GM21529 (cell line): ENCODE results near the gene KIAA1328.

Experiments
- ATAC-seq: cut with Tn5 transposase; IDR thresholded peaks from one replicate; pipeline ENCODE4 v1.9.1; 2021; ENCODE audit not compliant: unreplicated experiment

KIAA1328 gene

DNA sequence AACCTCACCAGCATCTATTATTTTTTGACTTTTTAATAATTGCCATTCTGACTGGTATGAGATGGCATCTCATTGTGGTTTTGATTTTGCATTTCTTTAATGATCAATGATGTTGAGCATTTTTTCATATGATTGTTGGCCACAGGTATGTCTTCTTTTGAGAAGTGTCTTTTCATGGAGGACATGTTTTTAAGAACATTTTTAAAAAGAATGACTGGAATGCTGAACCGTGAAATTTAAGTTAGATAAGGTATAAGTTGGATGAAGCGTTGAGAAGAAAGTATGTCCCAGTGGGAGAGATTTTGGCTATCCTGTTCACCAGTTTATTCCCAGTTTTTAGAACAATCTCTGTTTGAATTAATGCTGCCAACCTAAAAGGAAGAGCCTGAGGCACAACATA, 370.8 kb downstream of the KIAA1328 start:
- ATAC-seq, result no peak

DNA sequence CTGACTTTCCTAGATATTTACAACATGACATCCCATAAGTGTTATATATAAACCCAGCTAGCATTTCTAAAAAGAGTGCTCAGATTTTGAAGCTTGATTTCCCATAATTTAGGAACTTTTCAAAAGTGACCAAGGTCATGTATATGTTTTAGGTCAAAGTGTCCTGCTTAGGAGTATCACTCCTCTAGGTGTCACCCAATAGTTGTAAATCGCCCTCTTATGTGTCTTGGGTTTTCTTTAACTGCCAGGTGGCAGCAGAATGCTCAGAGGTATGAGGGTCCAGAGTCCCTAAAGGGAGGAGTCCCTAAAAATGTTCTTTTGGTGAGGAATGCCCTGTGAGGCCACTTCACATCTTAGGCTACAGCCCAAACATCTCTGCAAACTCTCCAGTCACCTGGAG, 378.4 kb downstream of the KIAA1328 start:
- ATAC-seq, result no peak

DNA sequence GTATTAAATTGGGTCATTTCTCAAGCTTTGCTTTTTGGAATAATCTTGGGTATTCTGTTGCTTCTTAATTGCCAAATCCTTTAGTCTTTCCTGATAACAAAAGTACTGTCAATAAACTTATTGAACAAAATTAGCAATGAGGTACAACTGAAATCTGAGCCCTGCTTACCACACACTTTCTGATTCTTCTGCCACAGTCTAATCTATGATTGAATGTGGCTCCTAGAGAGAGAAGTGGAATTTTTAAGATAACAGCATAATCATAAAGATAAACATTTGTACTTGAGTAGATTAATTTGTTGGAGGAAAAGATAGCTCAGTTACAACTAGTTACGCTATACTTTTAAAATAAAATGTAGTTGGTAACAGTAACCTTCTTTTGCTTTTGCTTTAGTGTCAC, 381.9 kb downstream of the KIAA1328 start:
- ATAC-seq, result no peak

DNA sequence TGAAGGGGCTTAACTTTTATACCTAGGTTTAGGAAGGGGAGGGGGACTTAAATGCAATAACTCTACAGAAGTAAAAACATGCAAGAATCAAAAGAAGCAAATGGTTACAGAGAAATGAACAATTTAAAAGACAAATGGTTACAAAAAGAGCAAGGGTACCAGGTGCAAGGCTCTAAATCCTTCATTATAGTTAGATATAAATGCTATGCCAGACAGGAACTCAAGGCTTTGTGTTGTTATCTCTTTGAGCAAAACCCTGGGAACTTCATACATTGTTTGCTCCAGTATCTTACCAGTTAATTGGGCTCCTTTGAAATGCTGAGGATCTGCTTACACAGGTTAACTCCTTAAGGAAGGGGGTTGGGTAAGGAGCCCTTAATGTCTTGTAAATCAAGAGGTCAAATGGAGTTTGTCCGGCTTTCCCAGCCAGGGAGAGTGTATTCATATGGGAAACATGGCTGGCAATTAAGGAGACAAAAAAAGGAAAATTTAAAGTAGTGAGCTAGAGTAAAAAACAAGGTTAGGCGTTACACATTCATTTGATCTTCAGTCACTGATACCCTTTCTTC, 389.2 kb downstream of the KIAA1328 start:
- ATAC-seq, result no peak

DNA sequence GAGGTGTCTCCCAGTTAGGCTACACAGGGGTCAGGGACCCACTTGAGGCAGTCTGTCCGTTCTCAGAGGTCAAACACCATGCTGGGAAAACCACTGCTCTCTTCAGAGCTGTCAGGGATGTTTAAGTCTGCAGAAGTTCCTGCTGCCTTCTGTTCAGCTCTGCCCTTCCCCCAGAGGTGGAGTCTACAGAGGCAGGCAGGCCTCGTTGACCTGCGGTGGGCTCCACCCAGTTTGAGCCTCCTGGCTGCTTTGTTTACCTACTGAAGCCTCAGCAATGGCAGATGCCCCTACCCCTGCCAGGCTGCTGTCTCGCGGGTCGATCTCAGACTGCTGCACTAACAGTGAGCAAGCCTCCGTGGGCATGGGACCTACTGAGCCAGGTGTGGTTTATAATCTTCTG, 390.3 kb downstream of the KIAA1328 start:
- ATAC-seq, result no peak

DNA sequence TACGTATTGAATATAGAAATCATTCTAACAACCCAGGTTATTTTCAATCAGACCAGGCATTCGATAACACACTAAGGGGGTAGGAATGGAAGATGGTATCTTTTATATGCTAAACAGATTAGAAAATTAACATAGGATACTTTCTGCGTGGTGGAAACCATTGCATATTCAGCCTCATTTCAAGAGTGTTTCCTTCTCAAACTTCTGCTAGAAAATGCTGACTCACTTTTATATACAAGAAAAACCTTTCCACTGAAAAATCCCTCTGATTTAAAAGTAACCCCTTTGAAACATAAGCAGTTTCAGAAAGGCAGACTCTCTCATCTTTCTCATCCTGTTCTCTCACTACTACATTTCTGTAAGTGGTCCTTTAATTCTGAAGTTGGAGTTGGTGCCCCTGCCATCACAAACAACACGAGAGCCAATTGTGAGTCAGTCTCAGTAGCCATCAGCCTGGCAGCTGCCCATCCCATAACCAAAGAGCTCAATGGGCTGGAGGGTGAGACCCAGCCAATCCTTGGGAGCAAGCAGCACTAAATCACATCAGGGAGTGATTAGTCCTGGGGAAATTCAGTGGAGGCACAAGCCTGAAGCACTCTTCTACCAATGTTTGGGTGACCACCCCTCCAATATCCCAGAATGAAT, 393.5 kb downstream of the KIAA1328 start:
- ATAC-seq, result no peak

DNA sequence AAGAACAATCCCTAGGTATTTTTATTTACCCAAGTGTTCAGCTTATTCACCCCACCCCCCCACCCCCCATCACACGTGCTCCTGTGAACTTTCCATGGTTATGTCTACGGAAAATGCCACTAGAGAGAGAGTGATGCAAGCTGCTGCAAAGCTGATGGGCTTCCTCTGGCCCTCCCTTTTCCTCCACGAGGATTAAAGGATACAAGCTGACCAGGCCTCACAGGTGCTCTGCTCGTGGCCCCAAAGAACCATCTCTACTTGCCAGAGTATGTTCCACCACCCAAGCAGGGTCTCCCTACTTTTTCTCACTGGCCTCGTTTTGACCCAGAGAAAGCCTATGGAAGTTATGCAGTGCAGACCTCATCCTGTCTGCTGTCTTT, 394.1 kb downstream of the KIAA1328 start:
- ATAC-seq, result no peak

DNA sequence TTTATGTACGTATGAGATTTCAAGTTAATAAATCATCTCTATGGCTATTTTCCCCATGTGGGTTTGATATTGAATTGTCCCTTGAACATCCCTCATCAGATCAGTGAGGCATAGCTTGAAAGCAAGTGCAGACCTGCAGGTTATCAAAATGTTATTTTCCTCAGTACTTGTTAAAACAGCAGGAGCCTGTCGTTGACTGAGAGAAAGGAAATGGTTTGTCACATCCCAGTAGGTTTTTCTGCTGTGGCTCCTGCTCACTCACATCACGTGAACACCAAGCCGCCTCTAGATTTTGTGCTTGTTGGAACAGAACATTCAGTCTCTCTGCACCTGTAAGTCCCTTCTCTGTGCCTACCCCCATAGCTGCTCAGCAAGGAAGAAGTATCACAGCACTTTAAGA, 396.4 kb downstream of the KIAA1328 start:
- ATAC-seq, result no peak

DNA sequence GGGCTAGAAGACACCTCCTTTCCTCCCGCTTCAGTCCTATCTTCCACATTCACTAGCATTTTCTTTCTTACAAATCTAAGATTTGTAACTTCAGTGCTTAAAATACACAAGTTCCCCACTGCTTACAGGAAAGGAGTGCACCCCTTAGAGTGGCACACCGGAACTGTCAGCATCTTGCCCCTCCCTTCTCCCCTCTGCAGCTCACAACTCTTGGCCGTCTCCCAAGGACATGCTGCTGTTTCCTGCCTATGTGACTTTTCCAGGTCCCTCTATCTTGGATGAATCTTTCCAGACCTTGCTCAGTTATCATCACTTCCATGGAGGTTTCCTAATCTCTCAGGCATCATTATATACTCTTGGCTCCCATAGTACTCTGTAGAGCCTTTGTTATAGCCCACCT, 401.8 kb downstream of the KIAA1328 start:
- ATAC-seq, result no peak

DNA sequence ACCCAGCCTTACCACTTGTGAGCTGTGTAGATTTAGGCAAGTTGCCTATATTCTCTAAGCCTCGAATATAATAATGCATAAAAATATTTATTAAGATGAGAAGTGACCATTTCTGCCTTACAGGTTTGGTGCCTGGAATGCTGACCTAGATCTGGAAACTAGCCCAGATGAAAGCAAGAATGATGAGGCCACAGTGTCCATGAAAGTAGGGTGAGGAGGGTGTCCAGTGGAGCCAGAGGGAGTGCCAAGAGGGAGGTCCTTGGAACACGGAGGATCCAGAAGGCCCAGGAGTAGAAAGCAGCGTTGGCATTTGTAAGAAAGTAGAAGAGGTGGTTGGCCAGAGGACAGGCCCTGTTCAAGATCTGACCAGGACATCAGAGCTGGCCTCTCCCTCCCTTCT, 402.3 kb downstream of the KIAA1328 start:
- ATAC-seq, result no peak

DNA sequence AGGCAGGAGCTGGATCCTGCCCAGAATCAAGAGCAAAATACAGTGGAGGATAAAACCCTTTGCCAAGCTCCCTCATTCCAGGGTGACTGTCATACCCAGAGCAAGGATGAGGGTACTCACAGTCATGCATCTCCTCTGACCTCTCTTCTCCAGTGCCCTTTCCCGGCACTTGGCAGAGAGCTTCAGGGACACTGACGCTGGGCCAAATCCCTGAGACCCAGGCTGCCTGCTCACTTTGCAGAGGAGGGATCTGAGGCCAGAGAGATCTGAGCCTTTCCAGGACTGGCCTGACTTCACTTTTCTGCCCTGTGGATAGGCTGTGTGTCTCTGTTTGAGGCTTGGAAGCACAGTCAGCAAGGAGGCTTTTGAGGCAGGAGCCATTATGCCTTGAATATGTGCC, 406.7 kb downstream of the KIAA1328 start:
- no peak for ATAC-seq

DNA sequence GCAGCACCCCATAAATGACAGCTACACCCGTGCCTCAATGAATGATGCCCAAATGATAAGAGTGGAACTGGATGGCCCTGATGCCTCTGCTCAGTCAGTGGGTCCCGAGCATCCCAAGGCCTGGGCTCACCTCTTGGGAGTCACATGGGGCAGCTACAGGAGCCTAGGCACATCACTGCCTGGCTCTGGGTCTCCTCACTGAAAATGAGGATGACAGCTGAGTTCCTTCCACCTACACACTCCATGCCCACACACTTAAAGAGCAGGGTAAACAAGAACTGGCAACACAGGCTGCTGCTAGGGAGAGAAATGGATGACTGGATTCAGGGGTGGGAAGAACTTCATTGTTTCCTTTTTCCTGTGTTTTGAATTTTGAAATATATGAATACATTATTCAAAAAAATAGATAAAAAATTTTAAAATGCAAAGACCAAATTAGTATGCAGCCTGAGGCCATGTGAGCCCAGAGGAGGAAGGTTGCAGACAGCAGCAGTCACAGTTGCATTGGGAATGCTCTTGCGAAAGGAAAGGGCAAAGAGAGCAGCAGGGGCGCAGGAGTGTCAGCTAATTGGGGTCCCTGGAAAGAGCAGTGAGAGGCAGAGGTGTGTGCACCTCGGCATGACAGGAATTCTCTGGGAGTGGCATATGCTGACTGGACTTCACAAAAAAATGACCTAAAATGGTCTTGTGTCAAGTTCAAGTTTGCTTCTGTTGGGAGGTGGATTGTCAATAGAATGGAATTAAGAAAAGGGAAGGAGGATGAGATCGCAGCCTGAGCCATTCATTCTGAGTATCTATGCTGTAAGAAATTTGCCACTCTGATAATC, 409.6 kb downstream of the KIAA1328 start:
- no peak for ATAC-seq

DNA sequence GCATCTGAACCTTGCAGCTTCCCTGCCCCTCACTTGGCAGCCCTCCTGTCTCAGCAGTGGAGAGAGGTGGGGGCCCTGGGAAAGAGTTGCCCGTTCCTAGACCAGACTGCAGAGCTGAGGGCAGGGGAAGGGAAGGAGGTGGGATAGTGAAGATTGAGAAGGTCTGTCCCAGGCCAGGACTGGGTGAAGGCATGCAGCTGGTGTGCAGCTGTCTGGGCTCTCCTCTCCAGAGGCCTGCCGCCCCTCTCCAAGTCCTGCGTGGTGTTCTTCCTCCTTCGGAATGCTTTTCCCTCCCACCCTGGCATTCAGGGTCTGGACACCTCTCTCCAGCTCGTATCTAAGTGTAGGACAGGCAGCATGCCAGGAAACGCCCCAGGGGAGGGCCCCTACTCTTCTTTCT, 413.2 kb downstream of the KIAA1328 start:
- no peak for ATAC-seq

DNA sequence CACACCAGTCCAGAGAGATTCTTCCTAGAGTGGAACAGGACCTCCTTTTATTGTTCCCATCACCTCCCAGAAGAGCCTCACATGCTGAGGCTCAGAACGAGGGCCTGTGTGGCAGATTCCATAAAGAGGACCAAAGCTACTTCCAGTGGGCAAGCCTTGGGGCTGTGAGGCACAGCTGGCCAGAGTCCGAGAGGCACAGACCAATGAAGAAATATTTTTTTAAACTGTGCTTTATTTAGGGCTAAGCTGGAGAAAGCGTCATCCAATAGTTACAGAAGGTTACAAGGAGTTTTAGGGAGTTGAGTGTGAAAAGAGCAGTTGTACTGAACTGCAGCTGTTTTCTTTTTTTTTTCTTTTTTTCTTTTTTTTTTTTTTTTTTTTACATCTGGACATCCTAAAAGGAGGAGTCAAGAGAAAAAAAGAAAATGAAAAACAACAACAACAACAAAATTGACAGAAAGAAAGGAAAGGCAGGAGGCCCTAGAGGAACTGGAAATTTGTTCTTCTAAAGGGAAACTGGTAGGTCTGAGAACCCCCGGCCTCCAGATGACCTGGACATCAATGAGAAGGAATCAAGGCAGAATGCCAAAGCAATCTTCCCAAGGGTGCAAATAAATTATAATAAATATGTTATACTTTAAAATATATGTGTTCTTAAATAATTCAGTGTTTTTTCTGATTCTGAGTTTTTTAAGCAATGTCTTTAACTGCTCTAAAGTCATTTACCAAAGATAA, 414.1 kb downstream of the KIAA1328 start:
- ATAC-seq, result no peak

DNA sequence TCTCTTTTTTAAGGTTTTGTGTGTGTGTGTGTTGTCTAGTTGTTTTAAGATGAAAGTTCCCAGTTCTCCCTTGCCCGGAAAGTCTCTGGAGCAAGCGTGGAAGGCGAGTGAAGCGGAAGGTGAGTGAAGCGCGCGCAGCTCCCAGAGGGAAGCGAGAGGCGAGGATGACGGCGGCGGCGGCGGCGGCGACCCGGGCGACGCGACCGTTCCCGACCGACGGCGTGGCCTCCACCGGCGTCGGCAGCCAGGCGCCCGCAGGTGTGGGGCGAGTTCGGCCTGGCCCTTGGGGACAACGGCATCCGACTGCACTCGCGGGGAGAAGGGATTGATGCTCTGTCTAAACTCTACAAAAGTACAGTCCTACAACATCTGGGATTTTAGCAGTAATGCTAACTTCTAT, 414.8 kb downstream of the KIAA1328 start:
- no peak for ATAC-seq

DNA sequence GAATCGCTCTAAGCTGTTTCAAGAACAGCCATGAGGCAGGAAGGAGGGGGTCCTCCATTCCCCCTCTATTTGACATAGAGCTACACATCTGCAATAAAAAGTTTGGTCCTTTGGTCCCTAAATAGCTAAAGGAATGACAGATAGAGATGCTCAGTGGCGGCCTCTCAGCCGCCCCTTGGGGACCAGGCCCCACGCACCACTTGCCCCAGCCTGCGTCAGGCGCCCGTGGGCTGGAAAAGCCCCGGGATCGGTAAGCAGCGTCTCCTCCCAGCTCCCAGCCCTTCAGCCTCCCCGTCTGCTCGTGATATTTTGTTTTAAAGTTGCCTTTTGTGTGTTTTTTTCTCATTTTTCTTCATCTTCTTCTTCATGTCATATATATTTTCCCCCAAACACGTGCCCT, 415.7 kb downstream of the KIAA1328 start:
- ATAC-seq, result no peak

DNA sequence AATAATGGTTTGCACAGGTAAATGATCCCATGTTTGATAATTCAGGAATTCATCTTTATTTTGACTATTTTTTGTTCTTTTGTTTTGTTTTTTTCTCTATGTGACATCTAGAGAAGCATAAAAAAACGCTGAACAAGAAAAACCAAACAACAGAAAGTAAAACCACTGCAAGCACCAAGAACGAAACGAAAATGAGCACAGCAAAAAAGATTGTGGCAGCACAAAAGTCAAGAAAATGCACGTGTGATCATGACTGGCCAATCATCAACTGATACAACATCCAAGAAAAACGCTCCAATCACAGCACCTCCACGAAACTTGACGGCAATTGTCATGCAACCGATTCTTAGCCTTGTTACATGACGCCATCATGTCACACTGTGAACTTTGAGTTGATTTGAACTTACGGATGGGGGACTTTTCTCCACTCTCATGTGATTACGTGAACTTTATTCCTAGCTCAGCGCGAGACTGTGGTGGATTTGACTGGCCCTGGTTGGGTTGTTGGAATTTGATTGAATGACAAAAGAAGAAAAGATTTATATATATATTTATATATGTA, 417.9 kb downstream of the KIAA1328 start:
- no peak for ATAC-seq

DNA sequence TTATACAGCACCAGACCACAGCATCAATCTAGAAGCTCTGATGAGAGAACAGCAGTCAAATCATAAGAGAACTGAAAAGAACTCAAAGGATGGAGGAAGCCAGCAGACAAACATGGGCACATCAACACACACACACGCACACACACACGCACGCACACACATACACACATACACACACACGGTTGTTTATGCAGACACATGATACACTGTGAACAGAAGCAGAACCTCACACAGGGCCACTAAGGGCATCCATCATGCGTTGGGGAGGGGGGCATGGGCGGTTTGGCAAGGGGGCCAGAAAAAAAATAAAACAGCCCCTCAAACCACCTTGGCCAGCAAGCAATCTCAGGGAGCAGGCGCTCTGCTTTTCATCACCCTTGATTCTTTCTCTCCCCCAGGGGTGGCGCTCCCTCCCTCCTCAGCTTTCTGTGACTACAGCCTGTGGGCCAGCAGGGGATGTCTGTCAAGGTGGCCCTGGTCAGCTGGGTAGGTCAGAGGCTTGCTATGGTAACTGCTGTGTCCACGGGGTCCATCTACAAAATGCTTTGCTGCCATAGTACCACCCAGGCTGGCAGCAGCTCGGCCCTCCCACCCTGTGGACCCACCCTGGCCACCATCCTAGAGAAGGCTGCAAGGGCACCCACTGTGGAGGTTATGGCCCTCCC, 418.7 kb downstream of the KIAA1328 start:
- ATAC-seq, result no peak

DNA sequence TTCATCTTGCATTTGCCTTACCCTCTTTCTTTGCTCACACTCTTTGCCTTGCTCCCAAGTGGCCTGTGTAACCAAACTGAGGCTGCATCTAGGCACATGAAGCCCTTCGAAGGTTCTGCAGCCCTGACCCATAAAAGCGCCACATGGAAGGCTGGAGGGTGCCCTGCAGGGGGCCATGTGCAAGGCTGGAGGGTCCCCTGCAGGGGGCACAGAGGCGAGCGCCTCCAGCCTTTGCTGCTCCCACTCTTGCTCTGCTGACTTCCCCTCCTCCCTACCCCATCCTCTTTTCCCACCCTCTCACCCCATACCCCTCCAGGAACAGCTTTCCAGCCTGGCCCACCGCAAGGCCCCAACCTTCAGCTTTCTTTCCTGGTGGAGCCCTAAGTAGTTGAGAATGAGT, 419.4 kb downstream of the KIAA1328 start:
- no peak for ATAC-seq

DNA sequence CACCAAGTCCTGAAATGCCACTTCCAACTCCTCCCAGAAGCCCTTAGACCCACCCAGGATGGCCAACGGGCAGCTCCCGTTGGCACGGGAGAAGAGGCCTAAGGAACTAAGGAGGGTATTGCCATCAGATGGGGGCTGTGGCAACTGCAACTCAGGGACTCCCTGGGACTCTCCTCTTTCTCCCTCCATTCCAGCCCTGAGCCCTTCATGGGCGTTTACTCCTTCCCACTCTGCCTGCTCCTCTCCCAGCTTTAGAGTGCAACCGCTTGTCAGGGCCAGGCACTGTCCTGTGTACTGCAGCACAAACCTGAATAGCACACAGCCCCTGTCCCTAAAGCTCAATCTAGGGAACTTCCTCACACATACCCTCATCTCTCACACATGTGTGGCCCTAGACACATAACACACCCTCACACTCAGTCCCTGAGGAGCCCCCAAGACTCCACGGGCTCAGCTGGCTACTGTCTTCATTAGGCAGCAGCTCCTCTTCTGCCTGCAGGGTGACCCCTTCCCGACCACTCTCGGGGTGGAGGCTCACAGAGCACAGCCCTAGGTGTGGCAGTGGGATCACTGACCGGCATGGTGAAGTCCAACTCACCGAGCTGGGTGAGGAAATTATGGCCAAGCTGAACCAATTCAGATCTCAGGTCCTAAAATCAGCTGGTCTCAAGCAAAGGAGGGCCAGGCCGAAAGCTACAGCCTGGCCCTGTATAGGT, 420.4 kb downstream of the KIAA1328 start:
- no peak for ATAC-seq
